ENCODE results near the gene PPP1R37.
"Not testable (repeated sequence)": the region's sequence is repeated elsewhere in the genome, so short reads cannot be mapped to it uniquely, and the experiment has no call there.

The PPP1R37 gene

GRCh38 chr19:45113628-45114027 lies 20.6 kb downstream of the PPP1R37 start:
- Histone ChIP-seq H3K9me3 (ENCODE audit: control insufficient read depth in 5 of 5, low read length in 5 of 5) (no peaks in the 10 kb centered on the region), H3K27me3 (ENCODE audit: control insufficient read depth in 5 of 5, insufficient read depth in 4 of 5, low read length in 5 of 5) (no peaks in the 10 kb centered on the region), H3K9ac (ENCODE audit: low read length in 5 of 5) (no peak overlapping the region), H3K36me3 (ENCODE audit: control insufficient read depth in 5 of 5, insufficient read depth in 5 of 5, low read length in 5 of 5) (no peaks in the 10 kb centered on the region), H3K4me3 (ENCODE audit: low read depth in 1 of 5, low read length in 5 of 5) (no peak overlapping the region), H3K27ac (ENCODE audit: low read depth, low read length) (no peak overlapping the region), H3K4me1 (ENCODE audit: control insufficient read depth in 5 of 5, insufficient read depth in 5 of 5, low read length in 5 of 5) (peaks cover 0 to 16% (median 10%) of the 10 kb centered on the region in 5 donors)

DNA sequence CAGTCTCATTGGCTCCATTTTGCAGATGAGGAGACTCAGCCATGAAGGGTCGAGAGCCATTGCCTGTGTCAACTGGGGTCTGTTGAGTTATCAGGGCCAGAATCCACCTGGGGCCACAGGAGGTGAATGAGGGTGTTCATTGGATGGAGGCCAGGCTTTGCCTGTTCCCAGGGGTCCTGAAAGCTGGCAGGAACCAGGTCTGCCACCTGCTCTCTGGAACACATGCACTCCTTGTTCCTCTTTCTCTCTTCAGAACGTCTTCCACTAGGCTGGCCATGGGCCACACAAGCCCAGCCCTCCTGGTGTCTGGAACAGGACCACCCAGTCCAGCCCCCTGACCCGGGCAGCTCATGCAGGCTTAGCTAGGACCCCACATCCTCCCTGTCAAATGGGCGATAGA lies 21.1 kb downstream of the PPP1R37 start:
- H3K9ac ChIP-seq (ENCODE audit: low read length in 5 of 5): no peak overlapping the region
- H3K27ac ChIP-seq (ENCODE audit: low read depth, low read length): no peak overlapping the region
- no peaks in the 10 kb centered on the region for H3K9me3 ChIP-seq (ENCODE audit: control insufficient read depth in 5 of 5, low read length in 5 of 5)
- peaks cover 0 to 17% (median 10%) of the 10 kb centered on the region in 5 donors for H3K4me1 ChIP-seq (ENCODE audit: control insufficient read depth in 5 of 5, insufficient read depth in 5 of 5, low read length in 5 of 5)
- H3K36me3 ChIP-seq (ENCODE audit: control insufficient read depth in 5 of 5, insufficient read depth in 5 of 5, low read length in 5 of 5): no peaks in the 10 kb centered on the region
- H3K27me3 ChIP-seq (ENCODE audit: control insufficient read depth in 5 of 5, insufficient read depth in 4 of 5, low read length in 5 of 5): no peaks in the 10 kb centered on the region
- no peak overlapping the region for H3K4me3 ChIP-seq (ENCODE audit: low read depth in 1 of 5, low read length in 5 of 5)

DNA sequence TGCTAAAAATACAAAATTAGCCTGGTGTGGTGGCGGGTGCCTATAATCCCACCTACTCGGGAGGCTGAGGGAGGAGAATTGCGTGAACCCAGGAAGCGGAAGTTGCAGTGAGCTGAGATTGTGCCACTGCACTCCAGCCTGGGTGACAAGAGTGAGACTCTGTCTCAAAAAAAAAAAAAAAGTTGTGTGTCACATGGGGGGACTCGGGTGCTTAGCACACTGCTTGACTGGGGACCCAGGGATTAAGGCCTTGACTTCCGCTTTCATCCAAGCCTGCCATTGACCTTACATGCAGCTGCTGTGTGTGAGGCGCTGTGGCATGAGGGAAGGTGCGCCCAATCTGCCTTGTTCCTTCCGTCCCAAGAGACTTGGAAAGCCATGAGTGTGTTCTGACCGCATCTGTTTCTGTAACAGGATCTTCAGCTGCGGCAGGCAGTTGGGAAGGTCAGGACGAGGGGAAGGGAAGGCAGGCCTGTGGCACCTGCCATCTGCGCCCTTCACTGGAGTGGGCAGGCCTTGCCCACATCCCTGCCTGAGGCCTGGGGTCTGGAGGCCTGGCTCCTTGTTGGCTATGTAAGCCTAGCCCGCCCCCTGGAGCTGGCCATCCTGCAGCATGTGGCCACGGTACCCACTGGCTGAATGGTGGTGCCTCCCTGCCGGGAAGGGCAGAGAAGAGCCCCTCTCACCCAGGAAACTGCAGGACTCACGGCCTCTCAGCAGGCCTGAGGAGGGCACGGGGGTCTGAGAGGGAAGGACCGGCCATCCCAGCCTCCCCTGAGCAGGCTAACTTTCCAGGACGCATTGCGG lies 23.0 kb downstream of the PPP1R37 start:
- peaks cover 0 to 17% (median 10%) of the 10 kb centered on the region in 5 donors for H3K4me1 ChIP-seq (ENCODE audit: control insufficient read depth in 5 of 5, insufficient read depth in 5 of 5, low read length in 5 of 5)
- no peak overlapping the region for H3K27ac ChIP-seq (ENCODE audit: low read depth, low read length)
- H3K4me3 ChIP-seq (ENCODE audit: low read depth in 1 of 5, low read length in 5 of 5): no peak overlapping the region
- no peaks in the 10 kb centered on the region for H3K27me3 ChIP-seq (ENCODE audit: control insufficient read depth in 5 of 5, insufficient read depth in 4 of 5, low read length in 5 of 5)
- H3K9ac ChIP-seq (ENCODE audit: low read length in 5 of 5): no peak overlapping the region
- no peaks in the 10 kb centered on the region for H3K9me3 ChIP-seq (ENCODE audit: control insufficient read depth in 5 of 5, low read length in 5 of 5)
- peaks cover 0 to 2% (median 0%) of the 10 kb centered on the region in 5 donors for H3K36me3 ChIP-seq (ENCODE audit: control insufficient read depth in 5 of 5, insufficient read depth in 5 of 5, low read length in 5 of 5)

DNA sequence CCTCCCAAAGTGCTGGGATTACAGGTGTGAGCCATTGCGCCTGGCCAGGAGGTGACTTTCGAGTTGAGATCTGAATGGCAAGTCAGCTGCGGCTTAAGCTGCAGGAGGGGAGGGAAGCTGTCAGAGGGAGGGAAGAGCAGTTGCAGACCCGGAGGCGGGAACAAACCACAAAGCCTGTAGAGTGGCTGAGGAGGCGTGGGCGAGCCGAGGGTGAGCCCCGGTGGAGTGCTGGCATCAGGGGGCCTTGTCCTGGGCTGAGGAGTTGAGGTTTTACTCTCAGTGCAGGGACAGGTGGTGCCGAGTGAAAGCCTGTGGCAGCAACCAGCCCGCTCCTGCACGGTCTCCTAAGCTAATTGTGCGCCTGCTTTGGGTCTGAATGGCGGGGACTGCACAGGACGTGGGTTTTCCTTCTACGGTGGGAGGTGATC lies 24.2 kb downstream of the PPP1R37 start:
- no peak overlapping the region for H3K27ac ChIP-seq (ENCODE audit: low read depth, low read length)
- H3K27me3 ChIP-seq (ENCODE audit: control insufficient read depth in 5 of 5, insufficient read depth in 4 of 5, low read length in 5 of 5): no peaks in the 10 kb centered on the region
- H3K36me3 ChIP-seq (ENCODE audit: control insufficient read depth in 5 of 5, insufficient read depth in 5 of 5, low read length in 5 of 5): peaks cover 0 to 2% (median 0%) of the 10 kb centered on the region in 5 donors
- no peaks in the 10 kb centered on the region for H3K9me3 ChIP-seq (ENCODE audit: control insufficient read depth in 5 of 5, low read length in 5 of 5)
- H3K4me1 ChIP-seq (ENCODE audit: control insufficient read depth in 5 of 5, insufficient read depth in 5 of 5, low read length in 5 of 5): peaks cover 0 to 17% (median 10%) of the 10 kb centered on the region in 5 donors
- H3K4me3 ChIP-seq (ENCODE audit: low read depth in 1 of 5, low read length in 5 of 5): no peak overlapping the region
- peak overlapping the region in 1 of 5 donors; percentile 4 for H3K9ac ChIP-seq (ENCODE audit: low read length in 5 of 5)

DNA sequence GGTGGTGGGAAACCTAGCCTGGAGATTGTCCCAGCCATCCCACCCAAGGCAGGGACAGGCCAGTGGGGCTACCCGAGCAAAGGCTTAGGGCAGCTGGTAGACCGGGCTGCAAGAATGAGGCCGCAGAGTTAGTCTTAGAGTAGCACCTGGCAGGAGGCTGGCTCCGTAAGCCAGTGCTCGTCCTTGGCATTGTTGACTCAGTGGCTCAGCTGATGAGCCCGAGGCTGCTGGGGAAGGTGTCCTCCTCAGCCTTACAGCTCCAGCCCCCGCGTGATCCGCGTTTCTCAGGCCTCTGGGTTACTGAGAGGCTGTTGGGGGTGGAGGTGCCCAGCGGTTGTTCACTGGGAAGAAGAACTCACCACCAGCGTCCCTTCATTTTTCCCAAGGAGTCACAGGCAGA lies 24.7 kb downstream of the PPP1R37 start:
- peak overlapping the region in 3 of 5 donors; percentile 4 to 21 (median 19) for H3K9ac ChIP-seq (ENCODE audit: low read length in 5 of 5)
- H3K36me3 ChIP-seq (ENCODE audit: control insufficient read depth in 5 of 5, insufficient read depth in 5 of 5, low read length in 5 of 5): peaks cover 0 to 2% (median 0%) of the 10 kb centered on the region in 5 donors
- H3K9me3 ChIP-seq (ENCODE audit: control insufficient read depth in 5 of 5, low read length in 5 of 5): no peaks in the 10 kb centered on the region
- no peaks in the 10 kb centered on the region for H3K27me3 ChIP-seq (ENCODE audit: control insufficient read depth in 5 of 5, insufficient read depth in 4 of 5, low read length in 5 of 5)
- no peak overlapping the region for H3K27ac ChIP-seq (ENCODE audit: low read depth, low read length)
- peaks cover 0 to 17% (median 10%) of the 10 kb centered on the region in 5 donors for H3K4me1 ChIP-seq (ENCODE audit: control insufficient read depth in 5 of 5, insufficient read depth in 5 of 5, low read length in 5 of 5)
- H3K4me3 ChIP-seq (ENCODE audit: low read depth in 1 of 5, low read length in 5 of 5): no peak overlapping the region

- no peaks in the 10 kb centered on the region for H3K9me3 ChIP-seq (ENCODE audit: control insufficient read depth in 5 of 5, low read length in 5 of 5)
- peaks cover 0 to 17% (median 10%) of the 10 kb centered on the region in 5 donors for H3K4me1 ChIP-seq (ENCODE audit: control insufficient read depth in 5 of 5, insufficient read depth in 5 of 5, low read length in 5 of 5)
- peak overlapping the region in 3 of 5 donors; percentile 19 to 25 (median 21) for H3K9ac ChIP-seq (ENCODE audit: low read length in 5 of 5)
- H3K27ac ChIP-seq (ENCODE audit: low read depth, low read length): no peak overlapping the region
- peaks cover 0 to 2% (median 0%) of the 10 kb centered on the region in 5 donors for H3K36me3 ChIP-seq (ENCODE audit: control insufficient read depth in 5 of 5, insufficient read depth in 5 of 5, low read length in 5 of 5)
- no peaks in the 10 kb centered on the region for H3K27me3 ChIP-seq (ENCODE audit: control insufficient read depth in 5 of 5, insufficient read depth in 4 of 5, low read length in 5 of 5)
- H3K4me3 ChIP-seq (ENCODE audit: low read depth in 1 of 5, low read length in 5 of 5): no peak overlapping the region
Measured at GRCh38 chr19:45118106-45118505, 25.1 kb downstream of the PPP1R37 start.

DNA sequence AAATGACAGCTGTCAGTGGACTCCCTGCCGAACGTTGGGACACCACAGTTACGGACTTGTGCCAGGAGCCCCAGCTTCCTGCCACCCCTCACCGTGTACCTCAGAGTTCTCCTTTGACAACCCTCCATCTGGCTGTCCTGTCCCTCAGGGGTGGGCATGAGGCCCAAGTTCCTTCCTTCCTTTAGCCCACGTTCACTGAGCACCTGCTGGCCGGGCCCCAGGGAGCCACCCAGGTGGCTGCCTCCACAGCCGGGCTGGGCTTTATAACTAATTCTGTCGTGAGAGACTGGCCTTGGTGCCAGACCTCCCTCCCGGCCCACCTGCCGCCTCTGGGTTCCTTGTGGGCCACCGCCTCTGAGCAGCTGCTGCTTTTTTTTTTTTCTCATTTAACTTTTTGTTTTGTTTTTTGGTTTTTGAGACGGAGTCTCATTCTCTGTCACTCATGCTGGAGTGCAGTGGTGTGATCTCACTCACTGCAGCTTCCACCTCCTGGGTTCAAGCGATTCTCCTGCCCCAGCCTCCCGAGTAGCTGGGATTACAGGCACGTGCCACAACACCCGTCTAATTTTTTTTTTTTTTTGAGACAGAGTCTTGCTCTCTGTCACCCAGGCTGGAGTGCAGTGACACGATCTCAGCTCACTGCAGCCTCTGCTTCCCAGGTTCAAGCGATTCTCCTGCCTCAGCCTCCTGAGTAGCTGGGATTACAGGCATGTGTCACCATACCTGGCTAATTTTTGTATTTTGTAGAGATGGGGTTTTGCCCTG lies 25.8 kb downstream of the PPP1R37 start:
- not testable (repeated sequence) for H3K27me3 ChIP-seq (ENCODE audit: control insufficient read depth in 5 of 5, insufficient read depth in 4 of 5, low read length in 5 of 5); H3K27ac ChIP-seq (ENCODE audit: low read depth, low read length); H3K4me3 ChIP-seq (ENCODE audit: low read depth in 1 of 5, low read length in 5 of 5); H3K9me3 ChIP-seq (ENCODE audit: control insufficient read depth in 5 of 5, low read length in 5 of 5); H3K36me3 ChIP-seq (ENCODE audit: control insufficient read depth in 5 of 5, insufficient read depth in 5 of 5, low read length in 5 of 5)
- Histone ChIP-seq H3K9ac (ENCODE audit: low read length in 5 of 5) (peak overlapping the region in 1 of 5 donors; percentile 25), H3K4me1 (ENCODE audit: control insufficient read depth in 5 of 5, insufficient read depth in 5 of 5, low read length in 5 of 5) (peaks cover 0 to 20% (median 15%) of the 10 kb centered on the region in 5 donors)

- H3K4me1 ChIP-seq (ENCODE audit: control insufficient read depth in 5 of 5, insufficient read depth in 5 of 5, low read length in 5 of 5): peaks cover 0 to 21% (median 18%) of the 10 kb centered on the region in 5 donors
- no peaks in the 10 kb centered on the region for H3K27me3 ChIP-seq (ENCODE audit: control insufficient read depth in 5 of 5, insufficient read depth in 4 of 5, low read length in 5 of 5)
- no peaks in the 10 kb centered on the region for H3K9me3 ChIP-seq (ENCODE audit: control insufficient read depth in 5 of 5, low read length in 5 of 5)
- peaks cover 0 to 3% (median 0%) of the 10 kb centered on the region in 5 donors for H3K36me3 ChIP-seq (ENCODE audit: control insufficient read depth in 5 of 5, insufficient read depth in 5 of 5, low read length in 5 of 5)
- H3K27ac ChIP-seq (ENCODE audit: low read depth, low read length): no peak overlapping the region
- H3K9ac ChIP-seq (ENCODE audit: low read length in 5 of 5): no peak overlapping the region
- no peak overlapping the region for H3K4me3 ChIP-seq (ENCODE audit: low read depth in 1 of 5, low read length in 5 of 5)
Measured at GRCh38 chr19:45119582-45119981, 26.6 kb downstream of the PPP1R37 start.

- Histone ChIP-seq H3K27ac (ENCODE audit: low read depth, low read length) (no peak overlapping the region), H3K9me3 (ENCODE audit: control insufficient read depth in 5 of 5, low read length in 5 of 5) (no peaks in the 10 kb centered on the region), H3K36me3 (ENCODE audit: control insufficient read depth in 5 of 5, insufficient read depth in 5 of 5, low read length in 5 of 5) (peaks cover 0 to 3% (median 0%) of the 10 kb centered on the region in 5 donors), H3K4me3 (ENCODE audit: low read depth in 1 of 5, low read length in 5 of 5) (no peak overlapping the region), H3K9ac (ENCODE audit: low read length in 5 of 5) (no peak overlapping the region), H3K27me3 (ENCODE audit: control insufficient read depth in 5 of 5, insufficient read depth in 4 of 5, low read length in 5 of 5) (no peaks in the 10 kb centered on the region), H3K4me1 (ENCODE audit: control insufficient read depth in 5 of 5, insufficient read depth in 5 of 5, low read length in 5 of 5) (peaks cover 0 to 23% (median 21%) of the 10 kb centered on the region in 5 donors)
Measured at GRCh38 chr19:45121827-45122345, 28.9 kb downstream of the PPP1R37 start.

GRCh38 chr19:45122832-45123231 lies 29.9 kb downstream of the PPP1R37 start:
- no peaks in the 10 kb centered on the region for H3K27me3 ChIP-seq (ENCODE audit: control insufficient read depth in 5 of 5, insufficient read depth in 4 of 5, low read length in 5 of 5)
- H3K36me3 ChIP-seq (ENCODE audit: control insufficient read depth in 5 of 5, insufficient read depth in 5 of 5, low read length in 5 of 5): peaks cover 0 to 3% (median 0%) of the 10 kb centered on the region in 5 donors
- H3K9ac ChIP-seq (ENCODE audit: low read length in 5 of 5): no peak overlapping the region
- H3K9me3 ChIP-seq (ENCODE audit: control insufficient read depth in 5 of 5, low read length in 5 of 5): no peaks in the 10 kb centered on the region
- peaks cover 0 to 15% (median 14%) of the 10 kb centered on the region in 5 donors for H3K4me1 ChIP-seq (ENCODE audit: control insufficient read depth in 5 of 5, insufficient read depth in 5 of 5, low read length in 5 of 5)
- H3K4me3 ChIP-seq (ENCODE audit: low read depth in 1 of 5, low read length in 5 of 5): no peak overlapping the region
- no peak overlapping the region for H3K27ac ChIP-seq (ENCODE audit: low read depth, low read length)
